NCI-H1694 (cell line): ENCODE data around the gene SEMA5A.

Experiments
- DNase-seq: peaks from one replicate; lab custom pipeline; 2025; lab: John Stamatoyannopoulos, UW

SEMA5A gene

DNA sequence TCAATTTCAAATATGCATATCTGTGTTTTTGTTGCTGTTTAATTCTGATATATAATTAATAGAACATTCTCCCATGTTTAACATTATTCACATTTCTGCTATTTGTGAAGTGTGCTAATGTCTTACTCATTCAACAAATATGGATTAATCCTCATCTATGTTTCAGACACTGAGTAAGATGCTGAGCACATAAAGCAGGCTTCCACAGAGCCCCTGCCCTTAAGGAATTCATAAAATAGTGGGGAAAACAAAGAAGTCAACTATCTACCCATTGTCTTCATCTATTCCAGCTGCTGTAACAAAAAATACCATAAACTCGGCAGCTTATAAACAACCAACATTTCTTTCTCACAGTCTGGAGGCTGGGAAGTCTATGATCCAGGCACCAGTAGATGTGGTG lies 333.3 kb downstream of the SEMA5A start:
- no peak for DNase-seq

GRCh38 chr5:9209846-9210492 lies 335.9 kb downstream of the SEMA5A start:
- DNase-seq: no peak

- DNase-seq: peak; percentile 88
These were observed 338.0 kb downstream of the SEMA5A start for GRCh38 chr5:9207817-9208418.

DNA sequence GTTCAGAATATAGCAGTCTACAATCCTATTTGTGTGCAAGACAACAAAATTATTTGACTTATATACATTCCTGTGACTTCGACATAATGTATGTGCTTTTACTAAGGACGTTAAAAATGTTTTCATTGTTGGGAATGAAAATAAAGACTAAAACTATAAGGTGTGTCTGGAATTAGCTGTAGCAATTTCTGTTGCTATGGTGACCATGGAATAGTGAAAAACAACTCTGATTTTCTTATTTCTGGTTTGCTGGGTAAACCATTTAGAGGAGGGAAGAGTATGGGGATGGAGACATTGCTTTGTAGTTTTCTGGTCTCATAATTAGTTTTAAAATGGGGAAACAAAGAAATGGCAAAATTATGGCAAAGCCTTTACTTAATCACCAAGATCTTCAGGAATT lies 343.2 kb downstream of the SEMA5A start:
- DNase-seq: no peak

DNA sequence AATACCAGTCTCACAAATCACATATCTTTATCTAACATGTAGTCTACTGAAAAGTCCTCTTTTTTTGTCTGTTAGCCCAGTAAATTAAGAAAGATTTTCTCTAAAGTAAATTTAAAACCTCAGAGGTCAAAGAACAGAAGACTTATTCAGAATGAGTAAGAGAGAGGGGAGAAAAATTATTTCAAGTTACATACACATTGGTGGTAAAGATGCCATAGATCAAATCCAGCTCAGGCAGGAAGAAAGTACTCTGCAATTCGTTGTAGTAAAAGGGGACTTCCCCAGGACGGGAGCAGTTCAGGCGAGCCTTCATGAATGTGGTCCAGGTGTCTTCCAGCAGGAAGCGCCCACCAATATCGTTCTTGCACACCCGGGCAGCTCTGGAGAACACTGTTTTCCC lies 344.1 kb downstream of the SEMA5A start:
- DNase-seq: no peak

DNA sequence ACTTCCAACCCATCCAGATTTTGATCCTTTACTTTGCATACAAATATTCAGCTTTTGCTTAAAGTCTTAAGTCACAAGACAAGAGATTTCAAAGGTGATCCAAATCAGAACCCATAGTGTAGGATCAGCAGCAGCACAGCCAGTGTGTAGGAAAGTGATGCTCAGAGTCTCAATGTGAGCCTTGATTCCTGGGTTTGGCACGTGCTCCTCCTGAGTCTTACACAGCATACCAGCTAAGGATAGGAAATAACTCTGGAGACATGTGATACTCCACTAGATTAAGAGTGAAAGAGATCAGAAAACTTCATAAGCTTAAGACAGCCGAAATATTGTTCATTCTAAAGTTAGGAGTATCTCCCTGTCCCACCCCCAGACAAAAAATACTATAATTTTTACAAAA lies 344.9 kb downstream of the SEMA5A start:
- DNase-seq: no peak

DNA sequence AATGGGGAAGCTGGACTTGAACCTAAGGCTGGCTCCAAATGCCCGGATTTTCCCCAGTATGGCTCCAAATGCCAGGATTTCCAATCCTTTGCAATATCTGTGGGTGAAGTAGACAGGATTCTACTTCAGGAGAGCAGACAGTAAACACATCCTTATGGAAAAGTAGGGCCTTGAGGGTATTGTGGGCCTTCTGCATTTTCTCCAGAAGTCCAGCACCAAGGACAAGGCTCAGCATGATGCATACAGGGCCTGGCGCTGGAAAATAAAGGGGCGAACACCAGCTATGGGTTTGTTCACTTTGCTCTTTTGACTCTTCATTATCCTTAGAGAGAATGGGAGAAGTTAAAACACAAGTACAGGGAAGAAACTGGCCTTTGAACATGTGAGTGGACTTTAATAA lies 347.5 kb downstream of the SEMA5A start:
- DNase-seq: no peak

GRCh38 chr5:9197881-9198260 lies 348.0 kb downstream of the SEMA5A start:
- no peak for DNase-seq

DNA sequence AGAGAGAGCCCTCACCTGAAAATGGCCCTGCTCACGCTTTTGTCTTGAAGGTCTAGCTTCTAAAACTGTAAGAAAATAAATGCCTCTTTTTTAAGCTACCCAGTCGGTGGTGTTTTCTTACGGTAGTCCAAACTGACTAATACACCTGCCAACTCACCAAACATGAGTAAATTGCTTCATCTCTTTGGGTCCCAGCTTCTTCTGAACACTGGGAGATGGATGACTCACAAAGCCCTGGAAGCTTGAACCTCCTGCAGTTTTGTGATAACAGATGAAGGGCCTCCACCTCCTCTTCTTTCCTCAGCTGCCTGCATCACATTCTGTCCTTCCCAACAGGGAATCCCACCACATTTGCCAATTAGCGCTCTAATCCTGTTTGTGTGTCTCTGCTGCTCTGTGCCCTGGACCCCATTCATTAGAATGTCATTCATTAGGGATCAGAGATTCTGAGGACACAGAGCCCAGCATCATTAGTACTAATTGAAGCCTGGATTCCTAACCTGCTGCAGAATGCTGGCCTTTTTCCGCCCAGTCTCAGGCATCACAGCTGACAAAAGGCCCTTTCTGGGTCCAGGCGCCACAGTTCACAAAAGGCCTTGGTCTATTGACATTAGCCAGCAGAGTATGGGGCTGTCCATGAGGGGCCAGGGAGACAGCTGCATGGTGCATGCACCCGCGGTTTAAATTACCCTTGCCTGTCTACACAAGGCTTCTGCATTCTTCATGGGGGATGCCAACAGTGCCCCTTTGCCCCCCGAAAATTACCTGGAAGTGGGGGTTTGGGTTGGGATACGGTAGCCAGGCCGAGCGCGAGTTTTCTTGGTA lies 349.3 kb downstream of the SEMA5A start:
- no peak for DNase-seq

DNA sequence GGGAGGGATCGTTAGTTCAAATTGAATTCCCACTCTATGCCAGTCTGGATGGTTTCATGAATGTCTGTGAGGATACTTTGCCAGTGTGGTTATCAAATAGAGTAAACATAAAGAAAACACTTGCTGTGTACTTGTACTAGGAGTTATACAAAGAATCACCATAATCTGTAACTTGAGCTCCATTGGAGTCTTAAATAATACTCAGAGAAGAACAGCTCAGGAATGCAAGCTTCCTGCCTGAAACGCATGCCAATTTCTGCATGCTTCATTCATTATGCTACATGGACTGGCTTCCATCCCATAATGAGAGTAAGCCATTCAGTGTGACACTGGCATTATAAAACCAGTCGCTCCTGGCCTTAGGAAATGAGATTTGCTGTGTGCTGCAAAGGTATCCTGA lies 351.4 kb downstream of the SEMA5A start:
- DNase-seq: no peak

- no peak for DNase-seq
These were observed 353.6 kb downstream of the SEMA5A start for GRCh38 chr5:9192266-9192665.

GRCh38 chr5:9189681-9190080 lies 356.2 kb downstream of the SEMA5A start:
- no peak for DNase-seq

GRCh38 chr5:9188956-9189355 lies 356.9 kb downstream of the SEMA5A start:
- DNase-seq: no peak

DNA sequence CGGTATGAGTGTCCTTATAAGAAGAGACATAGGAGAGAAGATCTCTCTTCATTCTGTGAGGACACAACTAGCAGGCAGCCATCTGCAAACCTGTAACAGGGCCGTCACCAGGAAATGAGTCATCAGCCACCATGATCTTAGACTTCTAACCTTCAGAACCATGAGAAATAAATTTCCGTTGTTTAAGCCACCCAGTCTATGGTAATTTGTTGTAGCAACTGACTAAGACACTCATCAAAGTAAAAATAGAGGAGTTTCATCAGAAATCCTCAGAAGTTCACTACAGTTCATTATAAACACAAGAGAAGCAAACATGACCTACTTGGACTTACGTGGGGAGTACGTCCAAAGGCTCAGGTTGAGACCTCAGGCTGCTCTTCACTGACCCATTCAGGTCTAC lies 357.7 kb downstream of the SEMA5A start:
- DNase-seq: no peak

DNA sequence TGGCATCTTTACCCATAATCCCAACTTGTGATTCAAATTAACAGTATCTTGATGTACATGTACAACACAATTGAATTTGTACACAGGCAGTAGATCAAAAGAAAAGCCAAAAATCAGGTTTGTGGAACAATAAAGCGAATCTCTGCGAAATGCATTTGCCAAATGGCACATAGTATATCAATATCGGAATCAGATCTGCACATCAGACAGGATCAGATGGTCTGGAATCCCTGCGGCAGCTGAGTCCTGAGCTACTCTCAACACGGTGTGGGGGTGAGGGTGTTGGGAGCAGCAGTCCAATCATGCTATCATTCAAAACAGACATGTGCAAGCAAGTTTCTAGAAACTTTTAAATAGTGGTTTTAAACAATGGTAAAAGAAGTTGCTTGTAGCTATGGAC lies 358.3 kb downstream of the SEMA5A start:
- DNase-seq: no peak

DNA sequence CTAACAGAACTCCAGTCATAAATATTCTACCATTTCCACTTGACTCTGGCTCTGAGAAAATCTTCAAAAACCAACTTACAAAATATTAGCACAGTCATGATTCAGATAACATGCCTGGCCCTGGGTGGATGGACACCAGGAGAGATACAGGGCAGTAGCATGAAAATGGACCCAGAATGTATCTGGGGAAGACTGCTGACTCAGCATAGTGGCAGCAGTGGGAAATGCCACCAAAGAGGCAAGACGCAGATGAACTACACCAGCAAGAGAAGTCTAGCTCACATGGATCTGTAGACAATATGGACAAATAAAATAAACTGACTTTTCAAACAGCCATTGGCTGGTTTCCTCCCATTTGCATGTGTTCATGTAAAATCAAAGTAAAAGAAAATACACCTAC lies 359.8 kb downstream of the SEMA5A start:
- no peak for DNase-seq

DNA sequence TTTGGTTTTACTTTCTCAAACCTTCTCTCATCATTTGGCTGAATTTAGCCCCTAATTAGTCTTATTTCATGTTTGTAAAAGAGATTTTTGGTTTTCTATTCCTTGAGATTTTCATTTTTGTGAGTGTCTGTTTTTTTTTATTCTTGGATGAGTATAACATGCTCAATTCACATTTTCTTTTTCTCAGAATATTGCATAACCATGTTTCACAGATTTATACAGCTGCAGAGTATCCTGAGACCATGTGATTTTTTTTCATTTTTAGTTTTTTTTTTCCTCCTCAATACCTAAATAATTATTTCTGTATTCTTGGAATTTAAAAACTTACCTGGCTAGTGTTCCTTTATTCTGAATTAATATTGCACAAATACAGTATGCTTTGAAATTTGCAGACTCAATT lies 361.9 kb downstream of the SEMA5A start:
- DNase-seq: no peak

GRCh38 chr5:9182899-9183695 lies 362.8 kb downstream of the SEMA5A start:
- DNase-seq: no peak

- no peak for DNase-seq
These were observed 369.2 kb downstream of the SEMA5A start for GRCh38 chr5:9176641-9177040.

DNA sequence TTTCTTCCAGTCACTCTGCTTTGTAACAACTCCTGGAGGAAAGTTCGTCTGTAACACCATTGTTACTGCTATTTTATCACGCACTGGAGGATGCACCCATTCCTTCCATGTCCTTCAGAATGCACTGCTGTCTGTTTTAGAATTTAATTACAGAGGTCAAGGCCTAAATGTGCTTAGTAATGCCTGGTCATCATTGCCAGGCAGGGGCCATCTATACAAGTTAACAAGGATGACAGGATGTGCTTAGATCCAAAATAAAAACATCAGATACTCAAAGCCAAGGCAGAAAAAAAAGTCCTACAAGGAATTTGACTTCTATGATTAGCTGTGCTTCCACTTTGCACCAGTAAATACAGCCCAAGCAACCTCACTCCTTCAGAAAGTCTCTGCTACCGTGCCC lies 371.4 kb downstream of the SEMA5A start:
- no peak for DNase-seq

GRCh38 chr5:9173281-9174048 lies 372.4 kb downstream of the SEMA5A start:
- no peak for DNase-seq

DNA sequence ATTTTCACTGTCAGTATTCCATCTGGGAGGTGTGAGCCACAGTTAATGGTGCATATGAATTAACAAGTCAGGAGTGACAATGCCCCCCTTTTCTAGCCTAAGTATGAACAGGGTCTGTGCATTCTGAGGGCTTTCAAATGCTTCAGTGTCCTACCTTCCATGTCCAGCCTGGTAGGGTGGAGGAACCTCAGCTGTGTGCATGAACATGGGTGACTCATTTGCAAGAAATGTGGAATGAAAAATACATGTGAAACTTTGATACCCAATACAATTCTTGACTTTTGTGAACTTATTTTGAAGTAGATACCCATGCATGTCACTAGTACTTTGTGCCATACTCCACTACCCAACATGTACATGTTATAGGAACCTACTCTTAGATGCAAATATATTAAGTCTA lies 375.8 kb downstream of the SEMA5A start:
- DNase-seq: no peak
